ENCODE results near the gene CAPZB.

CAPZB gene

GRCh38 chr1:19468397-19468956, 16.9 kb downstream of the CAPZB start:
- peak; percentile 67 to 82 (median 80) for DNase-seq

GRCh38 chr1:19467199-19468187, 17.8 kb downstream of the CAPZB start:
- DNase-seq: no peak

GRCh38 chr1:19466112-19466561, 19.2 kb downstream of the CAPZB start:
- DNase-seq: no peak

GRCh38 chr1:19465650-19466049, 19.7 kb downstream of the CAPZB start:
- no peak for DNase-seq

- no peak for DNase-seq
Observed at GRCh38 chr1:19465123-19465522, 20.2 kb downstream of the CAPZB start.

- DNase-seq: peak in 1 of 4 experiments; percentile 30
Observed at GRCh38 chr1:19464696-19465095, 20.6 kb downstream of the CAPZB start.

- DNase-seq: no peak
Observed at GRCh38 chr1:19463504-19463803, 21.9 kb downstream of the CAPZB start.

- peak in 1 of 4 experiments; percentile 29 for DNase-seq
Observed at GRCh38 chr1:19462781-19463503, 22.4 kb downstream of the CAPZB start.

- no peak for DNase-seq
Observed at GRCh38 chr1:19461220-19461554, 24.2 kb downstream of the CAPZB start.

- DNase-seq: peak; percentile 31 to 58 (median 51)
Observed at GRCh38 chr1:19460535-19461219, 24.7 kb downstream of the CAPZB start.

- DNase-seq: peak in 1 of 4 experiments; percentile 41
Observed at GRCh38 chr1:19458815-19459417, 26.4 kb downstream of the CAPZB start.

- peak; percentile 54 to 84 (median 68) for DNase-seq
Observed at GRCh38 chr1:19457607-19458006, 27.7 kb downstream of the CAPZB start.

- no peak for DNase-seq
Observed at GRCh38 chr1:19456968-19457441, 28.3 kb downstream of the CAPZB start.

- no peak for DNase-seq
Observed at GRCh38 chr1:19455353-19455752, 30.0 kb downstream of the CAPZB start.

GRCh38 chr1:19454265-19455146, 30.8 kb downstream of the CAPZB start:
- DNase-seq: peak; percentile 82 to 94 (median 90)

GRCh38 chr1:19453741-19454201, 31.6 kb downstream of the CAPZB start:
- peak; percentile 63 to 80 (median 78) for DNase-seq

GRCh38 chr1:19452221-19452663, 33.1 kb downstream of the CAPZB start:
- no peak for DNase-seq

- DNase-seq: peak; percentile 37 to 83 (median 63)
Observed at GRCh38 chr1:19450811-19451515, 34.4 kb downstream of the CAPZB start.

GRCh38 chr1:19449454-19450228, 35.7 kb downstream of the CAPZB start:
- no peak for DNase-seq

Data from suppressor macrophage (primary cell).